ENCODE data around the gene JAG1. TPM values are rescaled to one million over a fixed set of nuclear protein-coding genes. Genes with fewer than 3 reads are reported as not detected.
"Not testable (repeated sequence)": the region's sequence is repeated elsewhere in the genome, so short reads cannot be mapped to it uniquely, and the experiment has no call there.

JAG1 gene
- total RNA-seq, 2 donors from 2014 or later = 1.0 to 1.2 TPM

GRCh38 chr20:10631126-10631525 lies 42.7 kb downstream of the JAG1 start:
- DNase-seq = no peak
- Mint-ChIP-seq H3K27ac (no peak overlapping the region), H3K4me3 (no peak overlapping the region)

GRCh38 chr20:10629946-10630650 lies 43.7 kb downstream of the JAG1 start:
- no peaks in the 10 kb centered on the region for H3K36me3 Mint-ChIP-seq (ENCODE audit: insufficient read depth in 2 of 2)
- no peak overlapping the region for H3K27ac Mint-ChIP-seq
- no peak for ATAC-seq (replicated peaks in 1 of 2)
- peaks cover 7% of the 10 kb centered on the region for H3K4me1 Mint-ChIP-seq (ENCODE audit: low read depth)
- H3K27me3 Mint-ChIP-seq (ENCODE audit: low read depth) = no peaks in the 10 kb centered on the region
- no peaks in the 10 kb centered on the region for H3K9me3 Mint-ChIP-seq
- DNase-seq = no peak
- H3K4me3 Mint-ChIP-seq = no peak overlapping the region

More at GRCh38 chr20:10631126-10631525, 42.7 kb downstream of the JAG1 start:
- no peak for ATAC-seq (replicated peaks in 1 of 2)
- no peaks in the 10 kb centered on the region for H3K27me3 Mint-ChIP-seq (ENCODE audit: low read depth)
- H3K9me3 Mint-ChIP-seq = no peaks in the 10 kb centered on the region
- H3K36me3 Mint-ChIP-seq (ENCODE audit: insufficient read depth in 2 of 2) = no peaks in the 10 kb centered on the region
- H3K4me1 Mint-ChIP-seq (ENCODE audit: low read depth) = peaks cover 7% of the 10 kb centered on the region

GRCh38 chr20:10626896-10627295 lies 46.9 kb downstream of the JAG1 start:
- Mint-ChIP-seq H3K36me3 (ENCODE audit: insufficient read depth in 2 of 2) (peaks cover 3 to 7% of the 10 kb centered on the region in 2 donors), H3K27ac (no peak overlapping the region), H3K9me3 (no peaks in the 10 kb centered on the region), H3K27me3 (ENCODE audit: low read depth) (no peaks in the 10 kb centered on the region), H3K4me1 (ENCODE audit: low read depth) (no peaks in the 10 kb centered on the region), H3K4me3 (no peak overlapping the region)
- no peak for DNase-seq
- no peak for ATAC-seq (replicated peaks in 1 of 2)

- no peak overlapping the region for H3K4me3 Mint-ChIP-seq
- no peak for ATAC-seq (replicated peaks in 1 of 2)
These were observed 48.2 kb downstream of the JAG1 start for GRCh38 chr20:10625641-10626040.

GRCh38 chr20:10622657-10623418 lies 51.0 kb downstream of the JAG1 start:
- DNase-seq (no peak), ATAC-seq (replicated peaks in 1 of 2) (no peak)
- H3K4me1 Mint-ChIP-seq (ENCODE audit: low read depth) = no peaks in the 10 kb centered on the region
- no peaks in the 10 kb centered on the region for H3K9me3 Mint-ChIP-seq
- H3K27ac Mint-ChIP-seq = no peak overlapping the region
- H3K27me3 Mint-ChIP-seq (ENCODE audit: low read depth) = no peaks in the 10 kb centered on the region
- H3K4me3 Mint-ChIP-seq = no peak overlapping the region
- peaks cover 3 to 7% of the 10 kb centered on the region in 2 donors for H3K36me3 Mint-ChIP-seq (ENCODE audit: insufficient read depth in 2 of 2)

More at GRCh38 chr20:10625641-10626040, 48.2 kb downstream of the JAG1 start:
- Mint-ChIP-seq H3K9me3 (no peaks in the 10 kb centered on the region), H3K4me1 (ENCODE audit: low read depth) (no peaks in the 10 kb centered on the region), H3K27me3 (ENCODE audit: low read depth) (no peaks in the 10 kb centered on the region), H3K27ac (no peak overlapping the region), H3K36me3 (ENCODE audit: insufficient read depth in 2 of 2) (peaks cover 3 to 7% of the 10 kb centered on the region in 2 donors)
- no peak for DNase-seq

GRCh38 chr20:10621149-10621548 lies 52.6 kb downstream of the JAG1 start:
- ATAC-seq (replicated peaks in 1 of 2) = no peak
- peaks cover 3 to 9% of the 10 kb centered on the region in 2 donors for H3K36me3 Mint-ChIP-seq (ENCODE audit: insufficient read depth in 2 of 2)
- H3K4me3 Mint-ChIP-seq = no peak overlapping the region
- H3K27me3 Mint-ChIP-seq (ENCODE audit: low read depth) = no peaks in the 10 kb centered on the region
- no peaks in the 10 kb centered on the region for H3K4me1 Mint-ChIP-seq (ENCODE audit: low read depth)
- H3K27ac Mint-ChIP-seq = no peak overlapping the region
- no peaks in the 10 kb centered on the region for H3K9me3 Mint-ChIP-seq
- DNase-seq = no peak

GRCh38 chr20:10619427-10619826 lies 54.4 kb downstream of the JAG1 start:
- Mint-ChIP-seq H3K36me3 (ENCODE audit: insufficient read depth in 2 of 2) (peaks cover 7 to 9% of the 10 kb centered on the region in 2 donors), H3K27me3 (ENCODE audit: low read depth) (no peaks in the 10 kb centered on the region), H3K9me3 (no peaks in the 10 kb centered on the region), H3K4me3 (no peak overlapping the region), H3K4me1 (ENCODE audit: low read depth) (no peaks in the 10 kb centered on the region), H3K27ac (no peak overlapping the region)
- ATAC-seq (replicated peaks in 1 of 2) (no peak), DNase-seq (no peak)

GRCh38 chr20:10618611-10619245 lies 55.1 kb downstream of the JAG1 start:
- Mint-ChIP-seq H3K36me3 (ENCODE audit: insufficient read depth in 2 of 2) (peaks cover 4 to 5% of the 10 kb centered on the region in 2 donors), H3K4me3 (no peak overlapping the region), H3K4me1 (ENCODE audit: low read depth) (no peaks in the 10 kb centered on the region), H3K27ac (no peak overlapping the region), H3K9me3 (no peaks in the 10 kb centered on the region), H3K27me3 (ENCODE audit: low read depth) (no peaks in the 10 kb centered on the region)
- DNase-seq (no peak), ATAC-seq (replicated peaks in 1 of 2) (no peak)

- ATAC-seq (replicated peaks in 1 of 2); H3K4me1 Mint-ChIP-seq (ENCODE audit: low read depth); H3K4me3 Mint-ChIP-seq: not testable (repeated sequence)
These were observed 56.2 kb downstream of the JAG1 start for GRCh38 chr20:10617549-10618133.

GRCh38 chr20:10616212-10616611 lies 57.6 kb downstream of the JAG1 start:
- Mint-ChIP-seq H3K9me3 (no peaks in the 10 kb centered on the region), H3K4me3 (no peak overlapping the region), H3K27ac (no peak overlapping the region), H3K36me3 (ENCODE audit: insufficient read depth in 2 of 2) (peaks cover 2 to 4% of the 10 kb centered on the region in 2 donors), H3K27me3 (ENCODE audit: low read depth) (no peaks in the 10 kb centered on the region), H3K4me1 (ENCODE audit: low read depth) (no peaks in the 10 kb centered on the region)
- DNase-seq (no peak), ATAC-seq (replicated peaks in 1 of 2) (no peak)

More at GRCh38 chr20:10617549-10618133, 56.2 kb downstream of the JAG1 start:
- not testable (repeated sequence) for H3K27me3 Mint-ChIP-seq (ENCODE audit: low read depth); H3K9me3 Mint-ChIP-seq; H3K36me3 Mint-ChIP-seq (ENCODE audit: insufficient read depth in 2 of 2); DNase-seq; H3K27ac Mint-ChIP-seq

GRCh38 chr20:10613911-10614310 lies 59.9 kb downstream of the JAG1 start:
- Mint-ChIP-seq H3K4me1 (ENCODE audit: low read depth) (no peaks in the 10 kb centered on the region), H3K27me3 (ENCODE audit: low read depth) (no peaks in the 10 kb centered on the region), H3K27ac (no peak overlapping the region), H3K4me3 (no peak overlapping the region), H3K36me3 (ENCODE audit: insufficient read depth in 2 of 2) (peaks cover 2 to 4% of the 10 kb centered on the region in 2 donors), H3K9me3 (no peaks in the 10 kb centered on the region)
- no peak for DNase-seq
- ATAC-seq (replicated peaks in 1 of 2) = no peak

GRCh38 chr20:10613426-10613825 lies 60.4 kb downstream of the JAG1 start:
- not testable (repeated sequence) for ATAC-seq (replicated peaks in 1 of 2); H3K9me3 Mint-ChIP-seq; H3K36me3 Mint-ChIP-seq (ENCODE audit: insufficient read depth in 2 of 2); H3K27ac Mint-ChIP-seq; DNase-seq; H3K4me1 Mint-ChIP-seq (ENCODE audit: low read depth); H3K4me3 Mint-ChIP-seq; H3K27me3 Mint-ChIP-seq (ENCODE audit: low read depth)

GRCh38 chr20:10611357-10611756 lies 62.4 kb downstream of the JAG1 start:
- no peak overlapping the region for H3K27ac Mint-ChIP-seq
- H3K4me3 Mint-ChIP-seq = no peak overlapping the region
- H3K4me1 Mint-ChIP-seq (ENCODE audit: low read depth) = no peaks in the 10 kb centered on the region
- ATAC-seq (replicated peaks in 1 of 2) (no peak), DNase-seq (peak in 1 of 2 donors; percentile 4)
- H3K9me3 Mint-ChIP-seq = no peaks in the 10 kb centered on the region
- no peaks in the 10 kb centered on the region for H3K27me3 Mint-ChIP-seq (ENCODE audit: low read depth)
- peaks cover under 1 to 4% of the 10 kb centered on the region in 2 donors for H3K36me3 Mint-ChIP-seq (ENCODE audit: insufficient read depth in 2 of 2)

Data from activated T-cell treated with anti-CD3 and anti-CD28 coated beads, Interleukin-2, amount 50 U/mL, for 72 hours (primary cell).